Heart left ventricle (tissue), 16 donors: Measurements from ENCODE around the gene RIPK3. TPM values are rescaled to one million over a fixed set of nuclear protein-coding genes. Genes with fewer than 3 reads are reported as not detected.
"Not testable (repeated sequence)": the region's sequence is repeated elsewhere in the genome, so short reads cannot be mapped to it uniquely, and the experiment has no call there.

Experiments
- ATAC-seq, 4 donors: fragments of 200-7000 bp; cut with Tn5 transposase; one replicate each; pipeline ENCODE4 v1.9.1; 2020 to 2022; ENCODE audit warnings: moderate library complexity in 4 of 4, mild to moderate bottlenecking in 3 of 4, moderate number of reproducible peaks in 1 of 4
- DNase-seq, 5 donors: peaks; one replicate each; pipeline ENCODE4 v3.0.0-alpha.2; 2020
- H3K27ac ChIP-seq, 12 donors: fragments of 200-600 bp; sonication (generic) in 4 of 12; one replicate each; pipeline versions ENCODE4 v1.5.0 to v1.8.0; 2016 to 2022; ENCODE audit warnings: mild to moderate bottlenecking in 2 of 12
- H3K27me3 ChIP-seq, 9 donors: fragments of 200-600 bp; sonication (generic) in 2 of 9; one replicate each; pipeline versions ENCODE4 v1.5.1 to v1.8.0; 2016 to 2022; ENCODE audit warnings: mild to moderate bottlenecking in 3 of 9
- H3K36me3 ChIP-seq, 9 donors: fragments of 200-600 bp; sonication (generic) in 2 of 9; one replicate each; pipeline versions ENCODE4 v1.5.0 to v1.8.0; 2018 to 2022; ENCODE audit warnings: mild to moderate bottlenecking in 2 of 9
- H3K4me1 ChIP-seq, 12 donors: fragments of 200-600 bp; sonication (generic) in 4 of 12; one replicate each; pipeline versions ENCODE4 v1.5.0 to v1.8.0; 2016 to 2022; ENCODE audit warnings: mild to moderate bottlenecking in 3 of 12
- H3K4me3 ChIP-seq, 12 donors: fragments of 200-600 bp; sonication (generic) in 4 of 12; one replicate each; pipeline versions ENCODE4 v1.5.0 to v1.8.0; 2017 to 2022; ENCODE audit warnings: mild to moderate bottlenecking in 9 of 12, moderate library complexity in 4 of 12
- H3K9me3 ChIP-seq, 12 donors: fragments of 200-600 bp; sonication (generic) in 4 of 12; one replicate each; pipeline versions ENCODE4 v1.5.0 to v1.8.0; 2016 to 2022; ENCODE audit warnings: mild to moderate bottlenecking in 1 of 12
- POLR2A ChIP-seq, 2 donors: fragments of 450-650 bp; IDR thresholded peaks; one replicate each; pipeline ENCODE4 v1.6.1; 2017; ENCODE audit warnings: antibody characterized with exemption in 2 of 2, mild to moderate bottlenecking in 2 of 2, moderate library complexity in 2 of 2
- WGBS, 4 donors: extraction: QIAGEN DNeasy Blood & Tissue Kit in 2 of 4; methylation state at CpG; one replicate each; pipeline versions ENCODE4 v1.1.5 to v1.1.7; 2013 to 2018; 5-methylcytosine and 5-hydroxymethylcytosine counted together
- intact Hi-C, 10 donors: fragments of 100-400 bp; cut with DNase I; formaldehyde crosslinking; loops; one replicate each; pipeline versions ENCODE4 v1.11.1 to v1.14.2; 2022
- polyA plus RNA-seq, 2 donors: library from polyadenylated mRNA; stranded (reverse); fragments of 200-250 nt; gene quantifications; one replicate each; pipeline ENCODE4 v1.2.3, GENCODE V29; 2013
- total RNA-seq, 9 donors: library from RNA; depleted of rRNA in 2 of 9; stranded (reverse); fragments of >200 nt in 2 of 9; fragmentation: NEBNext Ultra II Directional in 3 of 9; extraction: Animal tissue kit (Norgen Biotek cat#: 25700) in 3 of 9; gene quantifications; one replicate each; pipeline versions ENCODE4 v1.1.0 to v1.2.4, GENCODE V29; 2016 to 2023
- TF ChIP-seq, protein P1 (sequence below), 12 donors: fragments of 200-600 bp; sonication (generic) in 4 of 12; IDR thresholded peaks; one replicate each; pipeline versions ENCODE4 v1.5.0 to v1.8.0; 2018 to 2022; ENCODE audit warnings: antibody characterized with exemption in 12 of 12, mild to moderate bottlenecking in 5 of 12
- donor health status: ischemic (EF 13 %, LVEDD 7.1; RV severe dilation, severe dysfunction).
- donor health status: healthy with polysubstance abuse.
- donor health status: DM: no; HTN: yes; CAD: no.
- donor health status: DM: no; HTN: no; CAD: no.
- donor health status: ischemic (EF 25% LVEDD 6.9; RV normal size, moderate dysfunction).
- donor health status: ischemic (EF 25% LVEDD 5.7; RV mildly dilated, moderate dysfunction).
- donor health status: healthy.
- donor health status: DM: yes; HTN: yes; CAD: no.
- donor health status: ischemic (EF 35%, LVEDD 5.7; RV mildly dilated, moderate dysfunction).
- donor health status: nonischemic (EF 11% LVEDD 7.7; RV severe dilation, severe dysfunction).
- donor health status: DM: yes; HTN: yes; CAD: no.
- donor health status: PGD.
- donor health status: ischemic (EF 29% LVEDD 5.4; RV normal size, mild dysfunction).
- donor health status: nonischemic (EF 23%, LVEDD 6.1; RV moderate dilation, normal function).

The RIPK3 gene
- total and polyA plus RNA-seq, 11 donors, result 0.75 to 10.5 (median 3.0) TPM

DNA sequence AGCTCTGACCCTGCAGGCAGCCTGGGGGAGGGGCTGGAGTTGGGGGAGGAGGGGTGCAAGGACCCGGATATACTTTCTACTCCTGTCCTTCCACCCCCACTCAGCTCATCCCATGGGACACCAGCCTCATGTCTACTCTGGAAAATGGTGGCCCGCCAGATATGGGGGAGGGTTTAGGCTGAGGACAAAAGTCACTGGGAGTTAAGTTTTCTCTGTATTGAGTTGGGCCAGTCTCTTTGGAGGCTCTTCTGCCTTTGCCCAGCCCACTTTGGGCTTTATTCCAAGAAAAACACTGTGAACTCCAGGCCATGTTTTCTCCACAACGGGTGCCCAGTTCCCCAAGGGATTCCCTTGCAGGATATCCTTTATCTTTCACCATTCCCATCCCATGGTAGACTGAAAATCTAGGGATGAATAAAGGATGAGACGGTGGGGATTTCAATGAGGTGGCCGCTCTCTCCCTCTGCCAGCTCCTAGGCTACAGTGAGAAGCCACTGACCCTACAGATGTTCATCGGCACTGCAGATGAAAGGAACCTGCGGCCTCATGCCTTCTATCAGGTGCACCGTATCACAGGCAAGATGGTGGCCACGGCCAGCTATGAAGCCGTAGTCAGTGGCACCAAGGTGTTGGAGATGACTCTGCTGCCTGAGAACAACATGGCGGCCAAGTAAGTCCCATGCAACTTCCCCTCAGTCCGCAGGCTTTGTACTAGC is 33.1 kb upstream of the RIPK3 start:
- Histone ChIP-seq H3K27me3 (peaks cover 0 to 12% (median 0%) of the 10 kb centered on the region in 9 donors), H3K36me3 (peaks cover 0 to 15% (median 0%) of the 10 kb centered on the region in 9 donors), H3K4me3 (no peak overlapping the region), H3K9me3 (no peaks in the 10 kb centered on the region), H3K27ac (peak overlapping the region in 5 of 12 donors; percentile 30 to 71 (median 61)), H3K4me1 (peaks cover 0 to 36% (median 4%) of the 10 kb centered on the region in 12 donors)
- TF ChIP-seq POLR2A (IDR thresholded peaks at IDR 0.05), result no peak
- TF ChIP-seq, protein P1, sequence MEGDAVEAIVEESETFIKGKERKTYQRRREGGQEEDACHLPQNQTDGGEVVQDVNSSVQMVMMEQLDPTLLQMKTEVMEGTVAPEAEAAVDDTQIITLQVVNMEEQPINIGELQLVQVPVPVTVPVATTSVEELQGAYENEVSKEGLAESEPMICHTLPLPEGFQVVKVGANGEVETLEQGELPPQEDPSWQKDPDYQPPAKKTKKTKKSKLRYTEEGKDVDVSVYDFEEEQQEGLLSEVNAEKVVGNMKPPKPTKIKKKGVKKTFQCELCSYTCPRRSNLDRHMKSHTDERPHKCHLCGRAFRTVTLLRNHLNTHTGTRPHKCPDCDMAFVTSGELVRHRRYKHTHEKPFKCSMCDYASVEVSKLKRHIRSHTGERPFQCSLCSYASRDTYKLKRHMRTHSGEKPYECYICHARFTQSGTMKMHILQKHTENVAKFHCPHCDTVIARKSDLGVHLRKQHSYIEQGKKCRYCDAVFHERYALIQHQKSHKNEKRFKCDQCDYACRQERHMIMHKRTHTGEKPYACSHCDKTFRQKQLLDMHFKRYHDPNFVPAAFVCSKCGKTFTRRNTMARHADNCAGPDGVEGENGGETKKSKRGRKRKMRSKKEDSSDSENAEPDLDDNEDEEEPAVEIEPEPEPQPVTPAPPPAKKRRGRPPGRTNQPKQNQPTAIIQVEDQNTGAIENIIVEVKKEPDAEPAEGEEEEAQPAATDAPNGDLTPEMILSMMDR (IDR thresholded peaks at IDR 0.05), result no peak
- WGBS, 4 donors, result 67 to 81% (median 77%) methylated on average over 12 of the region's 12 CpGs
- peak; percentile 73 to 82 (median 81) for DNase-seq
- ATAC-seq, result peak in 2 of 4 donors; percentile 24 to 25
- intact Hi-C loops, result no loop called here

DNA sequence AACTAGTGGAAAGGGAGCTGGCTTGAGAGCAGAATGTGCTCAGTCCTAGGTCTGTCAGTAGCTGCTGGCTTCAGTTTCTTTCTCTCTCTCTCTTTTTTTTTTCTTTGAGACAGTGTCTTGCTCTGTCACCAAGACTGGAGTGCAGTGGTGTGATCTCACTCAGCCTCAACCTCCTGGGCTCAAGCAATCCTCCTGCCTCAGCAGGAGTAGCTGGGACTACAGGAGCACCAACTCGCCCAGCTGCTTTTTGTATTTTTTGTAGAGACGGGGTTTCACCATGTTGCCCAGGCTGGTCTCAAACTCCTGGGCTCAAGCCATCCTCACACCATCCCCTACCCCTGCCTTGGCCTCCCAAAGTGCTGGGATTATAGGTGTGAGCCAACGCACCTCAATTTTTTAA is 31.8 kb upstream of the RIPK3 start:
- peaks cover 0 to 15% (median 0%) of the 10 kb centered on the region in 9 donors for H3K36me3 ChIP-seq
- 88 to 93% (median 89%) methylated on average over 3 of the region's 3 CpGs for WGBS, 4 donors
- peaks cover 0 to 24% (median 2%) of the 10 kb centered on the region in 9 donors for H3K27me3 ChIP-seq

DNA sequence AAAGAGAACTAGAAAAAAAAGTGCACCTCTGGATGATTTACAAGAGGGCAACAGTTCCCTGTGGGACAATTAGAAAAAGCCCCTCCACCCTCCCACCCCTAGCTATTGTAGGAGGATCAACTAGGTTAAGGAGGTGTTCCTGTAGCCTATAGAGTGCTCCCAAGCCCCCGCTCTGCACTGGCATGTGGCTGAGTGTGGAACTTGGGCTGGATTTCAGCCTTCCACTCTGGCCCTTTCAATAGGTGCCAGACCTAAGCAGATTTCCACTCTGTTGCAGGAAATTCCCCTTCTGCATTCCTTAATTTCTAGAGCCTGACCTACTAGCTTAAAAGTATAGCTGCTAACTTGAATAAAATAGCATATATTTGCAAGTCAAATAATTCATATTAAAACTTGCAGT is 31.0 kb upstream of the RIPK3 start:
- Histone ChIP-seq H3K4me3 (no peak overlapping the region), H3K4me1 (peaks cover 0 to 40% (median 14%) of the 10 kb centered on the region in 12 donors), H3K9me3 (no peaks in the 10 kb centered on the region), H3K27me3 (peaks cover 0 to 30% (median 6%) of the 10 kb centered on the region in 9 donors), H3K27ac (no peak overlapping the region), H3K36me3 (peaks cover 0 to 15% (median 0%) of the 10 kb centered on the region in 9 donors)
- DNase-seq, result no peak
- TF ChIP-seq, protein P1 (IDR thresholded peaks at IDR 0.05), result no peak
- no peak for TF ChIP-seq POLR2A (IDR thresholded peaks at IDR 0.05)
- ATAC-seq, result no peak
- intact Hi-C loops, result no loop called here
- 54 to 81% (median 71%) methylated on average over 1 of the region's 1 CpG for WGBS, 4 donors

More for the DNA sequence above, 31.8 kb upstream of the RIPK3 start:
- intact Hi-C loops, H3K4me3 ChIP-seq, DNase-seq, H3K9me3 ChIP-seq, ATAC-seq: not testable (repeated sequence)
- H3K27ac ChIP-seq, result peak overlapping the region in 6 of 12 donors; percentile 15 to 71 (median 60)
- H3K4me1 ChIP-seq, result peaks cover 0 to 38% (median 11%) of the 10 kb centered on the region in 12 donors

DNA sequence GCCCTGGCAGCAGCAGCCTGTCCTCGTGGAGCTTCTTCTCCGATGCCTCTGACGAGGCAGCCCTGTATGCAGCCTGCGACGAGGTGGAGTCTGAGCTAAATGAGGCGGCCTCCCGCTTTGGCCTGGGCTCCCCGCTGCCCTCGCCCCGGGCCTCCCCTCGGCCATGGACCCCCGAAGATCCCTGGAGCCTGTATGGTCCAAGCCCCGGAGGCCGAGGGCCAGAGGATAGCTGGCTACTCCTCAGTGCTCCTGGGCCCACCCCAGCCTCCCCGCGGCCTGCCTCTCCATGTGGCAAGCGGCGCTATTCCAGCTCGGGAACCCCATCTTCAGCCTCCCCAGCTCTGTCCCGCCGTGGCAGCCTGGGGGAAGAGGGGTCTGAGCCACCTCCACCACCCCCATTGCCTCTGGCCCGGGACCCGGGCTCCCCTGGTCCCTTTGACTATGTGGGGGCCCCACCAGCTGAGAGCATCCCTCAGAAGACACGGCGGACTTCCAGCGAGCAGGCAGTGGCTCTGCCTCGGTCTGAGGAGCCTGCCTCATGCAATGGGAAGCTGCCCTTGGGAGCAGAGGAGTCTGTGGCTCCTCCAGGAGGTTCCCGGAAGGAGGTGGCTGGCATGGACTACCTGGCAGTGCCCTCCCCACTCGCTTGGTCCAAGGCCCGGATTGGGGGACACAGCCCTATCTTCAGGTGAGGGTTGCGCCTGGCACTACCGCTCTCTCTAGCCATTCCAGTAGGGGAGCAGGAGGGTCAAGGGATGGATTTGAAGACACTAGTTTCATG is 30.3 kb upstream of the RIPK3 start:
- TF ChIP-seq POLR2A (IDR thresholded peaks at IDR 0.05), result no peak
- WGBS, 4 donors, result 85 to 88% (median 86%) methylated on average over 29 to 32 of the region's 32 CpGs
- H3K36me3 ChIP-seq, result peaks cover 0 to 13% (median 0%) of the 10 kb centered on the region in 9 donors
- DNase-seq (no peak), ATAC-seq (no peak)
- peaks cover 0 to 46% (median 19%) of the 10 kb centered on the region in 12 donors for H3K4me1 ChIP-seq
- H3K27me3 ChIP-seq, result peaks cover 0 to 32% (median 6%) of the 10 kb centered on the region in 9 donors
- peak overlapping the region in 1 of 12 donors; percentile 70 for H3K4me3 ChIP-seq
- no peaks in the 10 kb centered on the region for H3K9me3 ChIP-seq
- H3K27ac ChIP-seq, result peak overlapping the region in 1 of 12 donors; percentile 98
- intact Hi-C loops, result loop anchor here in 4 of 10 donors (5.0 kb wide), 3 partner anchors 32 to 62 kb away; no protein-coding TSS in a partner anchor
